ENCODE results near the gene GOPC.
A peak's percentile ranks its signal among the peaks of the same experiment; 100 is the strongest.

GOPC gene

GRCh38 chr6:117538615-117539014 lies 63.7 kb downstream of the GOPC start:
- no peaks in the 10 kb centered on the region for H3K9me3 ChIP-seq (ENCODE audit: control insufficient read depth, low read length)
- H3K23ac ChIP-seq (ENCODE audit: low read length in 2 of 2) = no peak overlapping the region
- no peak overlapping the region for H3K4ac ChIP-seq (ENCODE audit: low read depth in 1 of 2, low read length in 2 of 2)
- no peak overlapping the region for H4K8ac ChIP-seq (ENCODE audit: low read length)
- no peak overlapping the region for H3K9ac ChIP-seq (ENCODE audit: low read length)
- no peak overlapping the region for H4K91ac ChIP-seq (ENCODE audit: low read length)
- H2BK5ac ChIP-seq (ENCODE audit: low read depth, low read length, poor library complexity, severe bottlenecking) = no peak overlapping the region
- H3K27me3 ChIP-seq (ENCODE audit: control insufficient read depth in 1 of 2, insufficient read depth in 1 of 2, low read length in 2 of 2) = no peaks in the 10 kb centered on the region
- no peak overlapping the region for H3K4me2 ChIP-seq (ENCODE audit: low read length, poor library complexity, severe bottlenecking)
- peaks cover 9% of the 10 kb centered on the region for H3K79me1 ChIP-seq (replicated peaks; ENCODE audit: low read length, poor library complexity, severe bottlenecking)
- H3K36me3 ChIP-seq (ENCODE audit: control insufficient read depth in 1 of 2, insufficient read depth in 2 of 2, low read depth in 1 of 2, low read length in 2 of 2) = peaks cover 16 to 29% of the 10 kb centered on the region in 2 experiments
- no peak overlapping the region for H3K4me3 ChIP-seq (ENCODE audit: insufficient read depth in 1 of 2, low read depth in 1 of 2, low read length in 2 of 2)
- no peak overlapping the region for H3K14ac ChIP-seq (ENCODE audit: low read length in 2 of 2)
- H2AK5ac ChIP-seq (ENCODE audit: low read length, severe bottlenecking) = no peak overlapping the region
- no peak overlapping the region for H3K18ac ChIP-seq (ENCODE audit: low read depth in 1 of 2, low read length in 2 of 2)
- no peak overlapping the region for H2BK12ac ChIP-seq (ENCODE audit: low read length in 2 of 2)
- DNase-seq = no peak
- no peak overlapping the region for H2BK120ac ChIP-seq (ENCODE audit: low read depth, low read length)
- H2BK15ac ChIP-seq (ENCODE audit: low read depth, poor library complexity, severe bottlenecking) = no peak overlapping the region
- peaks cover 7% of the 10 kb centered on the region for H3K4me1 ChIP-seq (ENCODE audit: control insufficient read depth, insufficient read depth, low read depth, low read length)
- no peak overlapping the region for H3K27ac ChIP-seq (ENCODE audit: low read length, poor library complexity, severe bottlenecking)
- H2AFZ ChIP-seq (ENCODE audit: low read depth, low read length) = no peak overlapping the region
- WGBS = 91% methylated on average over 7 of the region's 9 CpGs

DNA sequence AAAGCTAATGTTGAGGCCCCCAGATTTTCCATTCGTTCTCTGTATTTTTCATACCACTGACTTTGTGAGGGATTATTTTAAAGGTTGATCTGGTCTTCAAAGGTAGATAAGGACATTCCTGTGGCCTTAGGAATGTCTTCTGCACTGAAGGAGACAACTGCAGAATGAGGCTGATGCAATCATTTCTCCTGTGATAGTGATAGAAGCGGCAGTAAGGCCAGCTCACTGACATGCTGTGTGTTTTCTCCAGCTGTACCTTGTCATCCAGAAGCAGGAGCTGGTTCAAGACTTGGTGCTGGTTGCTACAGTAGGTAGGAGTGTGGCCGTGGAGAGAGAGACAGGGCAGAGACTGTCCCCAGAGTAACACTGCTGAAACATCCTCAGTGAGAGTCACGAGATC lies 66.0 kb downstream of the GOPC start:
- Histone ChIP-seq H3K9me3 (ENCODE audit: control insufficient read depth, low read length) (no peaks in the 10 kb centered on the region), H2BK12ac (ENCODE audit: low read length in 2 of 2) (no peak overlapping the region), H3K36me3 (ENCODE audit: control insufficient read depth in 1 of 2, insufficient read depth in 2 of 2, low read depth in 1 of 2, low read length in 2 of 2) (peaks cover 17 to 27% of the 10 kb centered on the region in 2 experiments), H3K79me1 (replicated peaks; ENCODE audit: low read length, poor library complexity, severe bottlenecking) (peaks cover 11% of the 10 kb centered on the region), H2BK120ac (ENCODE audit: low read depth, low read length) (no peak overlapping the region), H3K4ac (ENCODE audit: low read depth in 1 of 2, low read length in 2 of 2) (no peak overlapping the region), H4K8ac (ENCODE audit: low read length) (no peak overlapping the region), H3K27ac (ENCODE audit: low read length, poor library complexity, severe bottlenecking) (peak overlapping the region; percentile 9), H4K91ac (ENCODE audit: low read length) (peak overlapping the region; percentile 0), H3K23ac (ENCODE audit: low read length in 2 of 2) (no peak overlapping the region), H2BK15ac (ENCODE audit: low read depth, poor library complexity, severe bottlenecking) (no peak overlapping the region), H3K27me3 (ENCODE audit: control insufficient read depth in 1 of 2, insufficient read depth in 1 of 2, low read length in 2 of 2) (no peaks in the 10 kb centered on the region), H2AFZ (ENCODE audit: low read depth, low read length) (no peak overlapping the region), H3K14ac (ENCODE audit: low read length in 2 of 2) (no peak overlapping the region), H3K4me2 (ENCODE audit: low read length, poor library complexity, severe bottlenecking) (no peak overlapping the region), H3K4me3 (ENCODE audit: insufficient read depth in 1 of 2, low read depth in 1 of 2, low read length in 2 of 2) (no peak overlapping the region), H3K18ac (ENCODE audit: low read depth in 1 of 2, low read length in 2 of 2) (peak overlapping the region; percentile 0 to 31), H2AK5ac (ENCODE audit: low read length, severe bottlenecking) (no peak overlapping the region), H3K4me1 (ENCODE audit: control insufficient read depth, insufficient read depth, low read depth, low read length) (peaks cover 13% of the 10 kb centered on the region), H3K9ac (ENCODE audit: low read length) (no peak overlapping the region), H2BK5ac (ENCODE audit: low read depth, low read length, poor library complexity, severe bottlenecking) (no peak overlapping the region)
- 65% methylated on average over 4 of the region's 4 CpGs for whole genome bisulfite sequencing
- DNase-seq = peak; percentile 54

GRCh38 chr6:117534974-117535373 lies 67.3 kb downstream of the GOPC start:
- H2BK5ac ChIP-seq (ENCODE audit: low read depth, low read length, poor library complexity, severe bottlenecking) = no peak overlapping the region
- WGBS = 36% methylated on average over 3 of the region's 3 CpGs
- no peak overlapping the region for H3K18ac ChIP-seq (ENCODE audit: low read depth in 1 of 2, low read length in 2 of 2)
- no peak overlapping the region for H3K27ac ChIP-seq (ENCODE audit: low read length, poor library complexity, severe bottlenecking)
- H3K36me3 ChIP-seq (ENCODE audit: control insufficient read depth in 1 of 2, insufficient read depth in 2 of 2, low read depth in 1 of 2, low read length in 2 of 2) = peaks cover 13 to 14% of the 10 kb centered on the region in 2 experiments
- H2BK12ac ChIP-seq (ENCODE audit: low read length in 2 of 2) = no peak overlapping the region
- no peak overlapping the region for H2BK120ac ChIP-seq (ENCODE audit: low read depth, low read length)
- H3K79me1 ChIP-seq (replicated peaks; ENCODE audit: low read length, poor library complexity, severe bottlenecking) = peaks cover 12% of the 10 kb centered on the region
- no peak overlapping the region for H3K4me2 ChIP-seq (ENCODE audit: low read length, poor library complexity, severe bottlenecking)
- H2BK15ac ChIP-seq (ENCODE audit: low read depth, poor library complexity, severe bottlenecking) = no peak overlapping the region
- H3K9ac ChIP-seq (ENCODE audit: low read length) = no peak overlapping the region
- H2AFZ ChIP-seq (ENCODE audit: low read depth, low read length) = no peak overlapping the region
- no peak overlapping the region for H3K14ac ChIP-seq (ENCODE audit: low read length in 2 of 2)
- H2AK5ac ChIP-seq (ENCODE audit: low read length, severe bottlenecking) = no peak overlapping the region
- no peak overlapping the region for H3K23ac ChIP-seq (ENCODE audit: low read length in 2 of 2)
- no peak overlapping the region for H4K8ac ChIP-seq (ENCODE audit: low read length)
- no peak overlapping the region for H3K4ac ChIP-seq (ENCODE audit: low read depth in 1 of 2, low read length in 2 of 2)
- DNase-seq = peak; percentile 51
- peaks cover 16% of the 10 kb centered on the region for H3K4me1 ChIP-seq (ENCODE audit: control insufficient read depth, insufficient read depth, low read depth, low read length)
- no peak overlapping the region for H3K4me3 ChIP-seq (ENCODE audit: insufficient read depth in 1 of 2, low read depth in 1 of 2, low read length in 2 of 2)
- H3K27me3 ChIP-seq (ENCODE audit: control insufficient read depth in 1 of 2, insufficient read depth in 1 of 2, low read length in 2 of 2) = no peaks in the 10 kb centered on the region
- no peaks in the 10 kb centered on the region for H3K9me3 ChIP-seq (ENCODE audit: control insufficient read depth, low read length)
- no peak overlapping the region for H4K91ac ChIP-seq (ENCODE audit: low read length)

- no peak overlapping the region for H3K9ac ChIP-seq (ENCODE audit: low read length)
- H3K9me3 ChIP-seq (ENCODE audit: control insufficient read depth, low read length) = no peaks in the 10 kb centered on the region
- H3K27ac ChIP-seq (ENCODE audit: low read length, poor library complexity, severe bottlenecking) = no peak overlapping the region
- peak overlapping the region; percentile 57 for H2AK5ac ChIP-seq (ENCODE audit: low read length, severe bottlenecking)
- peaks cover 15% of the 10 kb centered on the region for H3K79me1 ChIP-seq (replicated peaks; ENCODE audit: low read length, poor library complexity, severe bottlenecking)
- WGBS = 87% methylated on average over 4 of the region's 4 CpGs
- H3K27me3 ChIP-seq (ENCODE audit: control insufficient read depth in 1 of 2, insufficient read depth in 1 of 2, low read length in 2 of 2) = no peaks in the 10 kb centered on the region
- H3K18ac ChIP-seq (ENCODE audit: low read depth in 1 of 2, low read length in 2 of 2) = peak overlapping the region in 1 of 2 experiments; percentile 56
- no peak overlapping the region for H3K4ac ChIP-seq (ENCODE audit: low read depth in 1 of 2, low read length in 2 of 2)
- no peak overlapping the region for H2BK120ac ChIP-seq (ENCODE audit: low read depth, low read length)
- DNase-seq = peak; percentile 52
- H3K4me1 ChIP-seq (ENCODE audit: control insufficient read depth, insufficient read depth, low read depth, low read length) = peaks cover 17% of the 10 kb centered on the region
- peak overlapping the region in 1 of 2 experiments; percentile 93 for H3K23ac ChIP-seq (ENCODE audit: low read length in 2 of 2)
- H3K4me3 ChIP-seq (ENCODE audit: insufficient read depth in 1 of 2, low read depth in 1 of 2, low read length in 2 of 2) = no peak overlapping the region
- no peak overlapping the region for H3K14ac ChIP-seq (ENCODE audit: low read length in 2 of 2)
- H2AFZ ChIP-seq (ENCODE audit: low read depth, low read length) = no peak overlapping the region
- H2BK15ac ChIP-seq (ENCODE audit: low read depth, poor library complexity, severe bottlenecking) = no peak overlapping the region
- no peak overlapping the region for H2BK5ac ChIP-seq (ENCODE audit: low read depth, low read length, poor library complexity, severe bottlenecking)
- peak overlapping the region in 1 of 2 experiments; percentile 20 for H2BK12ac ChIP-seq (ENCODE audit: low read length in 2 of 2)
- no peak overlapping the region for H4K8ac ChIP-seq (ENCODE audit: low read length)
- no peak overlapping the region for H3K4me2 ChIP-seq (ENCODE audit: low read length, poor library complexity, severe bottlenecking)
- H3K36me3 ChIP-seq (ENCODE audit: control insufficient read depth in 1 of 2, insufficient read depth in 2 of 2, low read depth in 1 of 2, low read length in 2 of 2) = peaks cover 7 to 10% of the 10 kb centered on the region in 2 experiments
- H4K91ac ChIP-seq (ENCODE audit: low read length) = no peak overlapping the region
These were observed 68.5 kb downstream of the GOPC start for GRCh38 chr6:117533775-117534174.

Measured in mesenchymal stem cell (in vitro differentiated cells and primary cell).